ENCODE results near the gene PHLPP1. TPM values are rescaled to one million over a fixed set of nuclear protein-coding genes. Genes with fewer than 3 reads are reported as not detected.

The PHLPP1 gene
- polyA plus RNA-seq, 2 of the 4 experiments (the other 2 are of a cell fraction), result 6.5 to 12.1 TPM

DNA sequence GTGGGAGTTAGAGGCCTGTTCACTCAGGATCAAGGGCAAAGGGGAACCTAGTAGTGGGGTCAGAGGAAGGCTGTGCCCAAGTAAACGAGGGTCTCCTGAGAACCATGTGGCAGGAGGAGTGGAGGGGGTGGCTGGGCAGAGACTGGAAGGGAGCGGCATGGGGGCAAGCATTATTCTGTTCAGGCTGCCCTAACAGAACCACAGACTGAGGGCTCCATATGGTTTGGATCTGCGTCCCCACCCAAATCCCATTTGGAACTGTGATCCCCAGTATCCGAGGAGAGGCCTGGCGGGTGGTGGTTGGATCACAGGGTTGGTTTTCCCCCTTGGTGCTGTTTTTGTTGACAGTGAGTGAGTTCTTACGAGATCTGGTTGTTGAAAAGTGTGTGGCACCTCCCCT lies 287.0 kb downstream of the PHLPP1 start:
- no peaks in the 10 kb centered on the region for H3K9me3 ChIP-seq
- no peak overlapping the region for H3K27ac ChIP-seq
- ChIA-PET POLR2A (no interaction called here), CTCF (no interaction called here)
- no peak overlapping the region for H3K4me2 ChIP-seq
- H3K4me1 ChIP-seq, result no peaks in the 10 kb centered on the region
- no peak for DNase-seq (ENCODE audit: low read depth in 1 of 2, low spot score in 1 of 2)
- 68% methylated on average over 6 of the region's 6 CpGs for WGBS (ENCODE audit: missing lambda C conversion rate)
- TF ChIP-seq SREBF2 (IDR thresholded peaks at IDR 0.05), result no peak
- no peak for FAIRE-seq
- H3K4me3 ChIP-seq, result no peak overlapping the region
- no peak for ATAC-seq

DNA sequence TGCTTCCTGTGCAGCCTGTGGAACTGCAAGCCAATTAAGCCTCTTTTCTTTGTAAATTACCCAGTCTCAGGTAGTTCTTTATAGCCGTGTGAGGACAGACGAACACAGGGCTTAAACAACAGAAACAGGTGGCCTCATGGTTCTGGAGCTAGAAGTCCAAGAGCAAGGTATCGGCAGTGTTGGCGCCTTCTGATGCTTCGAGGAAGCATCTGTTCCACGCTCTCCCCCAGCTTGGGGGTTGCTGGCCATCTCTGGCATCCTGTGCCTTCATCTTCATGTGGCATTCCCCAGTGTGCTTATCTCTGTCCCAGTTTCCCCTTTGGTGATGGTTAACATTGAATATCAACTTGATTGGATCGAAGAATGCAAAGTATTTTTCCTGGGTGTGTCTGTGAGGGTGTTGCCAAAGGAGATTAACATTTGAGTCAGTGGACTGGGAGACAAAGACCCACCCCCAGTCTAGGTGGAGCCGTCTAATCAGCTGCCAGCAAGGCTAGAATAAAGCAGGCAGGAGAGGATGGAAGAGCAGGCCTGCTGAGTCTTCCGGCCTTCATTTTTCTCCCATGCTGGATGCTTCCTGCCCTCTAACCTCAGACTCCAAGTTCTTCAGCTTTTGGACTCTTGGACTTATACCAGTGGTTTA lies 287.6 kb downstream of the PHLPP1 start:
- CTCF ChIA-PET, result interaction anchor here (0.6 kb wide), 1 partner anchor 329 kb away, joined by 4 read pairs; no protein-coding TSS in a partner anchor

More for the DNA sequence above, 287.6 kb downstream of the PHLPP1 start:
- 73% methylated on average over 9 of the region's 9 CpGs for WGBS (ENCODE audit: missing lambda C conversion rate)
- FAIRE-seq, result no peak
- no peak for DNase-seq (ENCODE audit: low read depth in 1 of 2, low spot score in 1 of 2)
- Histone ChIP-seq H3K4me2 (no peak overlapping the region), H3K4me3 (no peak overlapping the region), H3K27ac (no peak overlapping the region), H3K4me1 (no peaks in the 10 kb centered on the region), H3K9me3 (no peaks in the 10 kb centered on the region)
- no peak for ATAC-seq
- POLR2A ChIA-PET, result no interaction called here
- TF ChIP-seq SREBF2 (IDR thresholded peaks at IDR 0.05), result no peak
- TF ChIP-seq RAD21 (conservative IDR thresholded peaks at IDR 0.05 in 1 of 2, IDR thresholded peaks at IDR 0.05 in 1 of 2), result no peak
- TF ChIP-seq HOXA7 (CRISPR knock-in tag; IDR thresholded peaks at IDR 0.05), result no peak
- no peak for TF ChIP-seq ATOH8 (CRISPR knock-in tag; IDR thresholded peaks at IDR 0.05; ENCODE audit: low read depth)
- no peak for TF ChIP-seq MYC (IDR thresholded peaks at IDR 0.05; ENCODE audit: borderline replicate concordance, low read length)
- no peak for TF ChIP-seq HMGXB4 (CRISPR knock-in tag; IDR thresholded peaks at IDR 0.05; ENCODE audit: borderline replicate concordance)
- TF ChIP-seq POLR2AphosphoS2 (conservative IDR thresholded peaks at IDR 0.05; ENCODE audit: low read length), result no peak
- TF ChIP-seq, protein P1, sequence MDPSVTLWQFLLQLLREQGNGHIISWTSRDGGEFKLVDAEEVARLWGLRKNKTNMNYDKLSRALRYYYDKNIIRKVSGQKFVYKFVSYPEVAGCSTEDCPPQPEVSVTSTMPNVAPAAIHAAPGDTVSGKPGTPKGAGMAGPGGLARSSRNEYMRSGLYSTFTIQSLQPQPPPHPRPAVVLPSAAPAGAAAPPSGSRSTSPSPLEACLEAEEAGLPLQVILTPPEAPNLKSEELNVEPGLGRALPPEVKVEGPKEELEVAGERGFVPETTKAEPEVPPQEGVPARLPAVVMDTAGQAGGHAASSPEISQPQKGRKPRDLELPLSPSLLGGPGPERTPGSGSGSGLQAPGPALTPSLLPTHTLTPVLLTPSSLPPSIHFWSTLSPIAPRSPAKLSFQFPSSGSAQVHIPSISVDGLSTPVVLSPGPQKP (IDR thresholded peaks at IDR 0.05; ENCODE audit: low read depth, low read length), result no peak
- no peak for TF ChIP-seq BCL3 (IDR thresholded peaks at IDR 0.05)
- no peak for TF ChIP-seq HEYL (CRISPR knock-in tag; IDR thresholded peaks at IDR 0.05)
- TF ChIP-seq ZSCAN20 (CRISPR knock-in tag; IDR thresholded peaks at IDR 0.05), result no peak
- TF ChIP-seq ZFP36 (IDR thresholded peaks at IDR 0.05; ENCODE audit: borderline replicate concordance, partially characterized antibody), result no peak
- no peak for TF ChIP-seq PBX3 (IDR thresholded peaks at IDR 0.05)
- TF ChIP-seq ESRRA (IDR thresholded peaks at IDR 0.05; ENCODE audit: borderline replicate concordance, low read length), result no peak
- no peak for TF ChIP-seq NR3C1 (IDR thresholded peaks at IDR 0.05)
- no peak for TF ChIP-seq JUN (IDR thresholded peaks at IDR 0.05)
- TF ChIP-seq CTCF (IDR thresholded peaks at IDR 0.05), result no peak
- TF ChIP-seq FOSB (CRISPR knock-in tag; IDR thresholded peaks at IDR 0.05), result no peak
